Fibroblast of lung (primary cell): ENCODE data around the gene U2AF1L4. TPM values are rescaled to one million over a fixed set of nuclear protein-coding genes. Genes with fewer than 3 reads are reported as not detected.
"Not testable (repeated sequence)": the region's sequence is repeated elsewhere in the genome, so short reads cannot be mapped to it uniquely, and the experiment has no call there.

Experiments
- DNase-seq, 2 donors: peaks; one replicate each; pipeline versions ENCODE4 v3.0.0 to v3.0.0-alpha.2; 2010; ENCODE audit warnings: low read depth in 2 of 2
- H2AFZ ChIP-seq: 2 replicates; pipeline ENCODE4 v1.5.1; 2012; ENCODE audit warnings: low read length, control low read depth, inconsistent platforms
- H3K27ac ChIP-seq: 2 replicates; pipeline ENCODE4 v1.5.1; 2011; ENCODE audit warnings: low read length, control low read depth; ENCODE audit not compliant: insufficient read depth
- H3K27me3 ChIP-seq: 2 replicates; pipeline ENCODE4 v1.5.1; 2011; ENCODE audit warnings: mild to moderate bottlenecking, low read length; ENCODE audit not compliant: control insufficient read depth, insufficient read depth
- H3K36me3 ChIP-seq: 2 replicates; pipeline ENCODE4 v1.5.1; 2011; ENCODE audit warnings: low read length; ENCODE audit not compliant: control insufficient read depth, insufficient read depth
- H3K4me1 ChIP-seq: 2 replicates; pipeline ENCODE4 v1.5.1; 2011; ENCODE audit warnings: low read length; ENCODE audit not compliant: control insufficient read depth, insufficient read depth; ENCODE audit errors: extremely low read depth
- H3K4me2 ChIP-seq: 2 replicates; pipeline ENCODE4 v1.5.1; 2011; ENCODE audit warnings: low read length, control low read depth; ENCODE audit not compliant: insufficient read depth; ENCODE audit errors: extremely low read depth
- H3K4me3 ChIP-seq, 4 experiments: fragments of 200-600 bp in 1 of 4; sonication (generic) in 1 of 4; replicated peaks in 1 of 4; 2 replicates each; pipeline ENCODE4 v1.5.1; 2011 to 2016; ENCODE audit warnings: low read length in 4 of 4, low read depth in 3 of 4, mild to moderate bottlenecking in 3 of 4, control low read depth in 2 of 4, inconsistent platforms in 1 of 4, mixed read lengths in 1 of 4; ENCODE audit not compliant: insufficient read depth in 1 of 4; ENCODE audit errors: control extremely low read depth in 1 of 4
- H3K79me2 ChIP-seq: 2 replicates; pipeline ENCODE4 v1.5.1; 2012; ENCODE audit warnings: mild to moderate bottlenecking, low read length, inconsistent platforms; ENCODE audit not compliant: control insufficient read depth, insufficient read depth
- H3K9ac ChIP-seq: 2 replicates; pipeline ENCODE4 v1.5.1; 2011; ENCODE audit warnings: mild to moderate bottlenecking, low read length, control low read depth; ENCODE audit not compliant: insufficient read depth
- H3K9me3 ChIP-seq: 2 replicates; pipeline ENCODE4 v1.5.1; 2012; ENCODE audit warnings: low read depth, low read length; ENCODE audit not compliant: control insufficient read depth, insufficient read depth
- H4K20me1 ChIP-seq: 2 replicates; pipeline ENCODE4 v1.5.1; 2011; ENCODE audit warnings: low read length; ENCODE audit not compliant: control insufficient read depth, insufficient read depth; ENCODE audit errors: extremely low read depth
- EZH2 ChIP-seq: IDR thresholded peaks from 2 replicates; pipeline ENCODE4 v1.5.1; 2012; ENCODE audit warnings: low read length, control low read depth, mild to moderate bottlenecking; ENCODE audit errors: missing control alignments
- polyA plus RNA-seq, 2 donors: library from polyadenylated mRNA; depleted of rRNA in 1 of 2; stranded (reverse) in 1 of 2; unstranded in 1 of 2; fragments of >200 nt; gene quantifications; 2 replicates each; pipeline ENCODE4 v1.2.1, GENCODE V29; 2011 to 2012; ENCODE audit warnings: missing spikeins in 1 of 2
- total RNA-seq: library from RNA; depleted of rRNA; stranded (reverse); fragments of >200 nt; gene quantifications from 2 replicates; pipeline ENCODE4 v1.2.1, GENCODE V29; 2014
- TF ChIP-seq, protein P1 (sequence below), 2 donors: IDR thresholded peaks in 1 of 2; conservative IDR thresholded peaks in 1 of 2; 1 replicate in 1 of 2; 2 replicates in 1 of 2; pipeline ENCODE4 v1.5.1; 2011 to 2012; ENCODE audit warnings: low read length in 2 of 2, control low read depth in 1 of 2, inconsistent platforms in 1 of 2, low read depth in 1 of 2, mild to moderate bottlenecking in 1 of 2

The U2AF1L4 gene
- total and polyA plus RNA-seq, 2 donors (not counting 1 experiment from before 2014, with no cell fraction given) = 9.1 to 11.9 TPM

DNA sequence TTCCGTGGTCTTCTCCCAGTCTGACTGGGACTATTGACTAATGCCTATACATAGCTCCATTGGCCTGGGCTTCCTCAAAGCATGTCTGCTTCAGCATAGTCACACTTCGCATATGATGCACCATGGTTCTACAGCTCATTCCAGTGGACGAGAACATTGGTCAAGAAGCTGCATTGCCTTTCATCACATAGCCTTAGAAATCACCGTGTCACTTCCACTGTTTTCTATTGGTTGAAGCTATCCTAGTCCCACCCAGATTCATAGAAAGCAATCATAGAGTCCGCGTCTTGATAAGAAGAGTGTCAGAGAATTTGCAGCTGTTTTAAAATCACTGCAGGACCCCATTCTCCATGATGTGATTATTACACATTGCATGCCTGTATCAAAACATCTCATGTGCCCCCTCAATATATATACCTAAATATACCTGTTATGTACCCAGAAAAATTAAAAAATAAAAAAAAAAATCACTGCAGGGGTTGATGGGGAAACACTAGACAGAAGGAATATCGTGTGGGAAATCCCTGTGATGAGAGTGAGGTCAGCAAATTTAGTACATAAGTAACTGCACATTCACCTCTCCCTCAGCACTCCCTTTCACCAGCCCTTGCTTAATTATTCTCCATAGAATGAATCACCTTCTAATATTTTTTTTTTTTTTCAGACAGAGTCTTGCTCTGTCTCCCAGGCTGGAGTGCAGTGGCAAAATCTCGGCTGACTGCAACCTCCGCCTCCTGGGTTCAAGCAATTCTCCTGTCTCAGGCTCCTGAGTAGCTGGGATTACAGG is 28.0 kb upstream of the U2AF1L4 start:
- Histone ChIP-seq H3K9me3 (no peaks in the 10 kb centered on the region), H3K79me2 (peaks cover 3% of the 10 kb centered on the region), H3K36me3 (peaks cover 2% of the 10 kb centered on the region), H3K4me2 (no peak overlapping the region), H3K9ac (no peak overlapping the region), H3K4me1 (peaks cover 4% of the 10 kb centered on the region), H3K27me3 (no peaks in the 10 kb centered on the region), H3K27ac (no peak overlapping the region), H4K20me1 (no peaks in the 10 kb centered on the region), H2AFZ (no peak overlapping the region), H3K4me3 (no peak overlapping the region)
- no peak for TF ChIP-seq EZH2
- TF ChIP-seq, protein P1, sequence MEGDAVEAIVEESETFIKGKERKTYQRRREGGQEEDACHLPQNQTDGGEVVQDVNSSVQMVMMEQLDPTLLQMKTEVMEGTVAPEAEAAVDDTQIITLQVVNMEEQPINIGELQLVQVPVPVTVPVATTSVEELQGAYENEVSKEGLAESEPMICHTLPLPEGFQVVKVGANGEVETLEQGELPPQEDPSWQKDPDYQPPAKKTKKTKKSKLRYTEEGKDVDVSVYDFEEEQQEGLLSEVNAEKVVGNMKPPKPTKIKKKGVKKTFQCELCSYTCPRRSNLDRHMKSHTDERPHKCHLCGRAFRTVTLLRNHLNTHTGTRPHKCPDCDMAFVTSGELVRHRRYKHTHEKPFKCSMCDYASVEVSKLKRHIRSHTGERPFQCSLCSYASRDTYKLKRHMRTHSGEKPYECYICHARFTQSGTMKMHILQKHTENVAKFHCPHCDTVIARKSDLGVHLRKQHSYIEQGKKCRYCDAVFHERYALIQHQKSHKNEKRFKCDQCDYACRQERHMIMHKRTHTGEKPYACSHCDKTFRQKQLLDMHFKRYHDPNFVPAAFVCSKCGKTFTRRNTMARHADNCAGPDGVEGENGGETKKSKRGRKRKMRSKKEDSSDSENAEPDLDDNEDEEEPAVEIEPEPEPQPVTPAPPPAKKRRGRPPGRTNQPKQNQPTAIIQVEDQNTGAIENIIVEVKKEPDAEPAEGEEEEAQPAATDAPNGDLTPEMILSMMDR (conservative IDR thresholded peaks at IDR 0.05 in 1 of 2, IDR thresholded peaks at IDR 0.05 in 1 of 2; ENCODE audit: low read depth in 1 of 2, low read length in 2 of 2) = no peak
- peak; percentile 17 to 42 for DNase-seq

DNA sequence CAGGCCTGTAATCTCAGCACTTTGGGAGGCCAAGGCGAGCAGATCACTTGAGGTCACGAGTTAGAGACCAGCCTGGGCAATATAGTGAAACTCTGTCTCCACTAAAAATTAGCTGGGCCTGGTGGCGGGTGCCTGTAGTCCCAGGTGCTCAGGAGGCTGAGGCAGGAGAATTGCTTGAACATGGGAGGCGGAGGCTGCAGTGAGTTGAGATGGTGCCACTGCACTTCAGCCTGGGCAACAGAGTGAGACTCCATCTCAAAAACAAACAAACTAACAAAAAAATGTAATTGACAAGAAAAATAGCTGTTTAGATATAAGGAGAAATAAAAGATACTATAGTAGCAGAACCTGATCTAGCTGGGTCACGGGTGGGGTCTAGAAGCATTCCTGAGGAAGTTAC is 27.1 kb upstream of the U2AF1L4 start:
- H3K4me3 ChIP-seq, H3K4me2 ChIP-seq, DNase-seq, H3K9me3 ChIP-seq, H3K9ac ChIP-seq, H3K27me3 ChIP-seq, H4K20me1 ChIP-seq, H2AFZ ChIP-seq, H3K79me2 ChIP-seq, H3K27ac ChIP-seq, H3K36me3 ChIP-seq, H3K4me1 ChIP-seq: not testable (repeated sequence)

DNA sequence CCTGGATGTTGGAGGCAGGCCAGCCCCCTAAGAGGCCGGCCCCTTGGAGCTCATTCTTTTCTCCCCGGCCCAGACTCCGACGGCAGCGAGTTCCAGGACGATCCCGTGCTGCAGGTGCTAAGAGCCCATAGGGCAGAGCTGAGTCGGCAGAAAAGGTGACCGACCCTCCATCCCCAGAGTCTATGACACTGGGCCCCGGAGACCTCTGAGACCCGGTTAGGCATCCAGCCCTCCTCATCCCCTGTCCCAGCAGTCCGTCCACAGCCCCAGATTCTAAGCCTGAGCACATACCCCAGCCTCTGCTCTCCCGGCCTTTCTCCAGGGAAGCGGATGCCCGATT is 22.8 kb upstream of the U2AF1L4 start:
- Histone ChIP-seq H3K9ac (no peak overlapping the region), H3K4me1 (no peaks in the 10 kb centered on the region), H4K20me1 (no peaks in the 10 kb centered on the region), H3K4me3 (no peak overlapping the region), H3K27me3 (no peaks in the 10 kb centered on the region), H2AFZ (no peak overlapping the region), H3K9me3 (no peaks in the 10 kb centered on the region), H3K36me3 (peaks cover 11% of the 10 kb centered on the region), H3K79me2 (no peaks in the 10 kb centered on the region), H3K4me2 (no peak overlapping the region), H3K27ac (no peak overlapping the region)
- DNase-seq = no peak
- TF ChIP-seq, protein P1 (conservative IDR thresholded peaks at IDR 0.05 in 1 of 2, IDR thresholded peaks at IDR 0.05 in 1 of 2; ENCODE audit: low read depth in 1 of 2, low read length in 2 of 2) = no peak
- TF ChIP-seq EZH2 = no peak
